Measurements from ENCODE around the gene MOB2. TPM values are rescaled to one million over a fixed set of nuclear protein-coding genes. Genes with fewer than 3 reads are reported as not detected.

Gene MOB2
- total RNA-seq, 1 experiment from 2014 or later, result 21.3 TPM

GRCh38 chr11:1487091-1487850 is 692 bp upstream of the MOB2 start:
- no peak for DNase-seq (ENCODE audit: low read depth)

- DNase-seq (ENCODE audit: low read depth), result no peak
Observed at GRCh38 chr11:1485504-1485885, 1.1 kb downstream of the MOB2 start.

GRCh38 chr11:1484695-1485503 is 1.7 kb downstream of the MOB2 start:
- no peak for DNase-seq (ENCODE audit: low read depth)

GRCh38 chr11:1484061-1484671 is 2.4 kb downstream of the MOB2 start:
- DNase-seq (ENCODE audit: low read depth), result no peak

GRCh38 chr11:1483445-1483961 is 3.1 kb downstream of the MOB2 start:
- DNase-seq (ENCODE audit: low read depth), result no peak

- no peak for DNase-seq (ENCODE audit: low read depth)
Observed at GRCh38 chr11:1482581-1483444, 3.8 kb downstream of the MOB2 start.

- DNase-seq (ENCODE audit: low read depth), result no peak
Observed at GRCh38 chr11:1481861-1482441, 4.6 kb downstream of the MOB2 start.

- no peak for DNase-seq (ENCODE audit: low read depth)
Observed at GRCh38 chr11:1481483-1481825, 5.1 kb downstream of the MOB2 start.

- DNase-seq (ENCODE audit: low read depth), result no peak
Observed at GRCh38 chr11:1480555-1481482, 5.8 kb downstream of the MOB2 start.

- no peak for DNase-seq (ENCODE audit: low read depth)
Observed at GRCh38 chr11:1480191-1480554, 6.4 kb downstream of the MOB2 start.

- DNase-seq (ENCODE audit: low read depth), result no peak
Observed at GRCh38 chr11:1479678-1480118, 6.9 kb downstream of the MOB2 start.

GRCh38 chr11:1479006-1479677 is 7.4 kb downstream of the MOB2 start:
- DNase-seq (ENCODE audit: low read depth), result no peak

- no peak for DNase-seq (ENCODE audit: low read depth)
Observed at GRCh38 chr11:1478544-1478943, 8.0 kb downstream of the MOB2 start.

GRCh38 chr11:1478011-1478410 is 8.6 kb downstream of the MOB2 start:
- DNase-seq (ENCODE audit: low read depth), result no peak

- no peak for DNase-seq (ENCODE audit: low read depth)
Observed at GRCh38 chr11:1476940-1477736, 9.4 kb downstream of the MOB2 start.

- DNase-seq (ENCODE audit: low read depth), result no peak
Observed at GRCh38 chr11:1475841-1476240, 10.7 kb downstream of the MOB2 start.

GRCh38 chr11:1473786-1474185 is 12.8 kb downstream of the MOB2 start:
- DNase-seq (ENCODE audit: low read depth), result no peak

GRCh38 chr11:1473011-1473628 is 13.5 kb downstream of the MOB2 start:
- DNase-seq (ENCODE audit: low read depth), result no peak

Measured in M059J (cell line).